Measurements from ENCODE around the gene PACS1.
"Not testable (repeated sequence)": the region's sequence is repeated elsewhere in the genome, so short reads cannot be mapped to it uniquely, and the experiment has no call there.

The PACS1 gene

DNA sequence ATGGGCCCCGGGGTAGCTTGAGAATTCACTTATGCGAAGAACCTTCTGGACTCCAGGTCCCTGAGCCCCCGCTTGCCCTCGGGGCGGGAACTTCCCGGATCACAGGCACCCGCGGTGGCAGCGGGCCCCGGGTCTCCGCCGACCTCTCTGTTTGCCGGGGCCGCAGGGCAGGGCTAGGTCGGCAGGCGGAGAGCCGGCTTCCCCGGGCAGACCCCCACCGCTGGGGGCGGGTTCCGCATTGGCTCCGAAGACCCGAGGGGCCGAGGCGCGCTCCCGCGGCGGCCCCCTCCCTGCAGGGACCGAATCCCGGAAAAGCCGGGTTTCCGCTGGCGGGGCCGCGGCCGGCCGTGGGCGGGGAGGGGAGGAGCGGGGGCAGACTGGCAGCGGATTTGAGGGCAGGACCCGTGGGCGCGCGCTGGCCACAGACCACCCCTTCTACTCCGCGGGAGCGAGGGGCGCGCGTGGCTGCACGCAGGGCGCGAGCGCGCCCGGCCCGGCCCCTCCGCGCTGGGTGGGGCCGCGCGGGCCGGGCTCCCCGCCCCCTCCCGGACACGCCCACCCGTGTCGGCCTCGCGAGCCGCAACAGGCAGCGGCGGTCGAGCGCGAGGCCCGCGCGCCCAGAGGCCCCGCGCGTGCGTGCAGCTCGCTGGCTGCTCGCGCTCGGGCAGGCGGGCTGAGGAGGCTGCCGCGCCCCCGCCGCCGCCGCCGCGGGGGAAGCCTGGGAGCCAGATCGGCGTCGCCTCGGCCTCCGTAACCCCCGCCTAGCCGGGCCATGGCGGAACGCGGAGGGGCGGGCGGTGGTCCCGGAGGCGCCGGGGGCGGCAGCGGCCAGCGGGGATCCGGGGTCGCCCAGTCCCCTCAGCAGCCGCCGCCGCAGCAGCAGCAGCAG is at the start of gene PACS1:
PACS1 (plus strand) TSS at position 558 of the 889 bp plus-strand sequence; CDS start at position 773, 215 bp downstream.
- peak; percentile 38 to 43 for DNase-seq

DNA sequence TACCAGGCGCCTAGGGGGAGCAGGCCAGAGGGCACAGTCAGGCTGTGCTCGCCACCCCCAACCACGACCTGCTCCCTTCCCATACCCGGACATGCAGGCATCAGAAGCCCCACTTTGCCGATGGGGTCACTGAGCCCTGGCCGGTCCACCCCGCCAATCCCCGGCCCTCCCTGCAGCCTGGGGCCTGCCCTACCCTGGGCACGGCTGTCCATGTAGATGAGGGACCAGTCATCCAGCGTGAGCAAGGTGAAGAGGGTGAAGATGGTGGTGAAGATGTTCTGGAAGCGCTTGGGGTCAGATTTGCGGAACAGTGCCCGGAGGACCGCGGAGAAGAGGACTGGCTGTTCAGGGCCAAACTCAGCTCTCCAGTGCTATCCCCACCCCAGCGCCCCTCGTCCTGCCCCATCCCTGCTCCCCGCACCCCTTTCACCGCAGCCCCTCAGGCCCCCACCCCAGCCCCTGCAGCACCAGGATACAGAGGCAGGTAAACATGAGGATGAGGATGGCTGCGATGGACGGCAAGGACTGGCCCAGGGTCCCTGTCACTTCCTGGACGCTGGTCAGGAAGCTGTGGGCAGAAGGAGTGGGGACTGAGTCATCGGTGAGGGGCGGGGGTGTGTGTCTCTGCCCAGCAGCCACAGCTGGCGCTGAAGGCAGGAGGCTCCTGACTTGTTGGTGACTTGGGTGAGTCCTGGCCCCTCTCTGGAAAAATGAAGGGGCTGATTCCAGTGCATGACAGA is 49.3 kb upstream of the PACS1 start:
- DNase-seq = no peak

DNA sequence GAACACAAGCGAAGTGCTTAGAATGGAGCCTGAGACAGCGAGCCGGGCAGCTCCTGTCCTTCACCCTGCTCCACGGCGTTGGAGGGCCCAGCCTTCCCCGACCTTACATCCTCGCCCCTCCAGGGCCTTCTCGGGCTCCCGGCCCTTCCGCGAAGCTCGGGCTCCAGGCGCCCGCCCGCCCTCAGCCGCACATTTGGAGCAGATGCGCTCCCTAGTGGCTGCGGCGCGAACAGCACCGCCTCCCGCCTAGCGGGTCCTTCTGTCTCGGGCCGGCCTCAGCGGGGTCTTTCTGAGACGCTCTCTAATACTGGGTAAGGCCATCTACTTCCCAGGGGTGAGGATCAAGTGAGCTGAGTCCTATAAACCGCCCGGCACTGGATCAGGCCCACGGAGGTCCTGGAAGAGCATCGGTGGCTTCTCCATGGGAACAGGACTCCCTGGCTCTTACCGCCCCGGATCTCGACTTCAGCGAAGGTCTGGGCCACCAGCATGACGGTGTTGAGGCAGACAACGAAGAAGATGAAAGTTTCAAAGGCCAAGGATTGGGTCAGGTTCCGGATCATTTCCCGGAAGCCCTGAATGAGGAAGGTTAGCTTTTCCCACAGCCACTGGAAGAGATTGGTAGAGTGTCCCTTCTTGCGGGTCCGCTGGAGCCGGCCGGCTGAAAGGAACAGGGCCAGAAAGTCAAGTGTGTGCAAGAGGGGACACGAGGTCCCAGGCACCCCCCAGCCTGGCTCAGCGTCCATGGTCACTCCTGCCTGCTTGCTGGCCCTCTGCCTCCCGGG is 47.5 kb upstream of the PACS1 start:
- peak; percentile 46 to 57 for DNase-seq

DNA sequence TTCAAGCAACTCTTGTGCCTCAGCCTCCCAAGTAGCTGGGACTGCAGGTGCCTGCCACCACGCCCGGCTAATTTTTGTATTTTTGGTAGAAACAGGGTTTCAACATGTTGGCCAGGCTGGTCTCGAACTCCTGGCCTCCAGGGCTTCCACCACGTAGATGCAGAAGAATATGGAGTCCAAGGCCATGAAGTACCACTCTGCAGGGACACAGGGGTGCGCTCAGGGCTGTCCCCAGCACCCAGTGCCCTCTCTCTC is 47.0 kb upstream of the PACS1 start:
- DNase-seq = not testable (repeated sequence)

DNA sequence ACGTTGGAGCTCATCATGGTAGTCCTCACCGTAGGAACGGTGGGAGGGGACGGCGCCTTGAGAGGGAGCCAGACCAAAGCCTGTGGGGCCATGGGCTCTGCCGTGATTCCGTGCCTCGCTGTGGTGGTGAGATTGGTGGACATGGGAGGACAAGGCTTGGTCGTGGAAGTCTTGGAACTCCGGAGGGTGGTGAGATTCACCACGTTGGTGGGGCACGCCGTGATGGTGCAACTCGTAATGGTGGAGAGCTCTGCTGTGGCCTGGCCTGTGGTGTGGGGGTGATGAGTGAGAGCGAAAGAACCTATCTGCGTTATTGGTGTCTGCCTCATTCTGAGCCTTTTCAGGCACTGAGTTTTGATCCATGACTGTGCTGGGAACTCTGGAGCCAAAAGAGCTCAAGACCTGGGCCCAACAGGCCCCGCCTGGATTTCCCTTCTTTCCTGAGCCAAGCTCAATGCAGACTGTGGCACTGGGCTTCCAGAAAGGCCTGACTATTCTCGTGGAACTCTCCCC is 44.0 kb upstream of the PACS1 start, which contains the start of gene CATSPER1:
CATSPER1 (minus strand) TSS at position 463 of the 513 bp plus-strand sequence; CDS start at position 363, 100 bp downstream.
- no peak for DNase-seq

DNA sequence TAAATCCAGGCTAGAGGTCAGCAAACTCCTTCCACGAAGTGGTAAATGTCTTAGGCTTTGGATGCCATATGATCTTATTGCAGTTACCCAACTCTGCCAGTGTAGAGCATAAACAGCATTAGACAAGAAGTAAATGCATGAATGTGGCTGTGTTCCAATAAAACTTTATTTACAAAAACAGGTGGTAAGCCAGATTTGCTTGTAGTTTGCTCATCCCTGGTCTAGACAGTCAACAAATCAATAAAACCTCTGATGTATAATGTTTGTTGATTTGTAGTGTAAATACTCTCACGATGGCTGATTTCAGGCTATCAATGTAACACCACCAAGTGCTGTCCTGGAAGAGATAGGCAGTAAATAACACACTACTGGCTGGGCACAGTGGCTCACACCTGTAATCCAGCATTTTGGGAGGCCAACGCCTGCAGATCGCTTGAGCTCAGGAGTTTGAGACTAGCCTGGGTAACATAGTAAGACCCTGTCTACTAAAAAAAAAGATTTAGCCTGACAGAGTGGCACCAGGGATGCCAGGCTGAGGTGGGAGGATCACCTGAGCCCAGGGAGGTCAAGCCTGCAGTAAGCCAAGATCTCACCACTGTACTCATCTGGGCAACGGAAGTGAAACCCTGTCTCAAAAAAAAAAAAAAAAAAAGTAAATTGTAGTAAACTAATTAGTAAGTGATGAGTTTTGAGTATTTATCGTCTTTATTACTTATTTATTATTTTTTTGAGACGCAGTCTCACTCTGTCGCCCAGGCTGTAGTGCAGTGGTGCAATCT is 36.9 kb upstream of the PACS1 start:
- DNase-seq = no peak

DNA sequence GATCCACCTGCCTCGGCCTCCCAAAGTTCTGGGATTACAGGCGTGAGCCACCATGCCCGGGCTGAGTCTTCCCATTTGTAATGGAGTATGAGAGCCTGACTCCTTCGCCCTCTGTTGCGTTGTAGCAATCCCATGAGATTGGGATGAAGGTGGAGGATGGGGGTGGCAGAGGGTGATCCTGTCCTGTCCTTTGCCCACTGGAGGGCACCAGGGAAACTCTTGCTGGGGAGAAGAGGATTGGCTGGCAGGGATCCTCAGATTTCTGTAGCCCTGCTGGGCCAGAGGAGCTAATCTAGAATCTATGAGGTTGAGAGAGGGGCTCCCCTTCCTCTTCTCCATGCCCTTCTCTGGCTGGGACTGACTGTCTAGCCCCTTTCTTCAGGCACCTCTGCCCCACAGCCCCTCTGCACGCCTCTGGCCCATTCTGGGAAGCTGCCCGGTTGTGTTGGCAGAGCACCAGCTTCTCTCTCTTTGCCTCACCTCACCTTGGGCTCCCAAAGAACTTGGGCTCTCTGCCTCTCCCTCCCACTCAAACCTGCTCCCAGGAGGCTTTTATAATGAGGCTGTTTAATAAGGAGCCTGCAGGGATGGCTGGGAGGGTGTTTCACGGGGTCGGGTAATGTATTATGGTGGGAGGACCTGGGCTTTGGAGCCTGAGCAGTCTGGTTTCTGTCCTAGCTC is 34.3 kb upstream of the PACS1 start:
- DNase-seq = no peak

DNA sequence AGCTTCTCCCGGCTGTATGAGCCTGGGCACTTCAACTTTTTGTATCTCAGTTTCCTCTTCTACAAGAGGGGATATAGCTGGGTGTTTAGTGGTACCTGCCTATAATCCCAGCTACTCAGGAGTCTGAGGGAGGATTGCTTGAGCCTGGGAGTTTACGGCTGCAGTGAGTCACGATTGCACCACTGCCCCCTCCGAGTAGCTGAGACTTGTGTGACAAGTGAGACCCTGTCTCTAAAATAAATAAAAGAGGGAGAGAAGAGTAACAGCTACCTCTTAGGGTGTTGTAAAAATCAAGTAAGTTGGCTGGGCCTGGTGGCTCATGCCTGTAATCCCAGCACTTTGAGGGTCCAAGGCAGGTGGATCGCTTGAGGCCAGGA is 33.8 kb upstream of the PACS1 start:
- no peak for DNase-seq

DNA sequence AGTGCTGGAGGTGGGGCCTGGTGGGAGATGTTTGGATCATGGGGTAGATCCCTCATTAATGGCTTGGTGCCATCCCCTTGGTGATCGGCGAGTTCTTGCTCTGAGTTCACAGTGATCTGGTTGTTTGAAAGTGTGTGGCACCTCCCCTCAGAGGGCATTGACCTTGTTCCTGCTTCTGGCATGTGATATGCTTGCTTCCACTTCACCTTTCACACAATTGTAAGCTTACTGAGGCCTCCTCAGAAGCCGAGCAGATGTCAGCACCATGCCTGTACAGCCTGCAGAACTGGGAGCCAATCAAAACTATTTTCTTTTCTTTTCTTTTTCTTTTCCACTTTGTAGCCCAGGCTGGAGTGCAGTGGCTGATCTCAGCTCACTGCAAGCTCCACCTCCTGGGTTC is 32.7 kb upstream of the PACS1 start:
- no peak for DNase-seq

DNA sequence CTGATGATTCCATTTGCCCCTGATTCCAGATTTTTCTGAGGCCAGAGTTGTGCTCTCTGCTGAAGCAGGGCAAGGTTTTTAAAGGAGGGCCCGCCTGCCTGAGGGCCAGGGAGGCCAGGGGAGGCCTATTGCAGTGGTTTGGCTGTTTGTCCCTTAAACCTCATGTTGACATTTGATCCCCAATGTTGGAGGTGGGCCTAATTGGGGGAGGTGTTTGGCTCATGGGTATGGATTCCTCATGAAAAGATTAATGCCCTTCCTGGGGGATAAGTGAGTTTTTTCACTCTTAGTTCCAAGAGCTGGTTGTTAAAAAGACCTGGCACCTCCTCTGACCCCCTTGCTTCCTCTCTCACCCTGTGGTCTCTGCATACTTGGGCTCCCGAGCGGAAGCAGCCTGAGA is 30.3 kb upstream of the PACS1 start:
- no peak for DNase-seq

DNA sequence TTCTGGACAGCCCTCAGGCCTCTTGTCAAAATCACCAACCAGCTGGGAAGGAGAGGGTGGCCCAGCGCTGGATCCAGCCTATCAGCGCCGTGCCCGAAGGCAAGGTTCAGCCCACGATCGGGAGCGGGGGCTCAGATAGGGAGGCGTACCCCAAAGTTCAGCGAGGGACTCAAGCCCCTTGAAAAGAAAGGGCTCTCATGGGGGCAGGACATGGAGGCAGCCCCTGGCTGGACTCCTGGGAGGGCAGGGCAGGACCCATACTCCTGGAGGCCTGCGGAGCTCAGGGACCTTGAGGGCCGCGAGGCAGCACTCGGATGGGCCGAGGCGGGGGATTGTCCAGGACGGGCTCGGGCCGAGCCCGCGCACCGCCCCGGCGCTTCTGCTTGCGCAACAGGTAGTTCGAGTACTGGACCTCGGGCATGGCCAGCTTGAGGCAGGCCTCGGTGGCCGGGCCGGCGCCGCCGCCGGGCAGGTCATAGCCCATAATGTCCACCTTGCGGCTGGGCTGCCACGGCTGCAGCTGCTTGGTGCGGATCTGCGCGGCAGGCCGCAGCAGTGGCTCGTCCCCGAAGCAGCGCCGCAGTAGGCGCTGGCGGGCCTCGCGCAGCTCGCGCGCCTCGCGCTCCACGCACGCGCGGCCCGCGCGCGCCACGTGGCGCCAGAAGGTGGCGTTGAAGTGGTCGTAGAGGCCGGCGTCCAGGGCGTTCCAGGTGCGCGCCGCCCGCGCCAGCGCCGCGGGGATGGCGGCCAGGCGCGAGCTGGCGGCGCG is 27.7 kb upstream of the PACS1 start:
- no peak for DNase-seq

DNA sequence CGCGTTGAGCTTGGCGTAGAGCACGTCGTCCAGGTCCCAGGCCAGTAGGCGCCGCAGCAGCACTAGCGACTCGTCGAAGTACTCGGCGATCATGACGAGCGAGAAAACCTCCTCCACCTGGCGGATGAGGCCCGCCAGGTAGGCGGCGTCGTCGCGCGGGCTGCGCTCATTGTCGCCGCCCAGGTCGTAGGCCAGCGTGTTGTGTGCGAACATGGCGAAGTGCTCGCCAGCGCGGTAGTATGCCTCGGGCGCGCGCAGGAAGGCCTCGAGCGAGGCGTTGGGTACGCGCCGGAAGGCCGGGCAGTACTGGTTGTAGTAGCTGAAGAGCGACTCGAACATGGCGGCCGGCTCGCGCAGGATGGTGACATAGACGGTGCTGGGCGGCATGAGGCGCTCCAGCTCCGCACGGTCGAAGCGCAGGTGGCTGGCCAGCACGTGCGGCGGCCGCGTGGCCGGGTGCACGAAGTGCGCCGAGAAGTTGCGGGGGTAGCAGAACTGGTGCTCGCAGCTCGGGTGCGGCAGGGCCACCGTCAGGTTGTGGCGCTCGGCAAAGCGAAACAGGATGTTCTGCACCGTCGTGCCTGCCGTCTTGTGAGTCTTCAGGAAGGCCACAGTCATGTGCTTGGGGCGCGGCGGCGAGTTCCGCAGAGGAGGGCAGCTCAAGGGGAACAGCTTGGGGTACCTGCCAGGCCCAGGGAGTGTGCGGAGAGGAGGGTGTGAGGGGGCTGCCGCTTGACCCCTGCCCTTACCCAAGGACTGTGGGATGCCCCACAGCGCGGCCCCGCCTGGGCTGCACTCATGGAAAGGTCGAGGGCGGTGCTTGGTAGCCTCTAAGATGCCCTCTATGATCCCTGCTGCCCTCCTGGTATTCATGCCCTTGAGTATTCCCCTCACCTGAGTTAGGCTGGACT is 26.8 kb upstream of the PACS1 start:
- no peak for DNase-seq

DNA sequence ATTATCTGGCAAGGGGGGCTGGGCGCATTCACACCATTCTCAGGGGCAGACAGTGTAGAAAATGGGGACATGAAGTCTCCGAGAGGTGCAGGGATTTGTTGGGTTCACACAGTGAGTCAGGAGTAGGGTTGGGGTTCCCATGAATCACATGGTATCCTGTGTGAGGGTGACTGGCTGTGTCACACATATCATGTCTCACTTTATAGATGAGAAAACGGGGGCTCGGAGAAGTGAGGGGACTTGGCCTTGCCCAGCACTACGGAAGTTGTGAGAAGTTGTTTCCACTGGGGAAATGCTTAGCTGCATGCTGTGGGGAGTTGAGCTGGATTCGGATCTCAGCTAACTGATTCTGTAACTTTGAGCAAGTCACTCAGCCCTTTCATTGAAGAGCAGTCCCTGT is 25.3 kb upstream of the PACS1 start:
- DNase-seq = no peak

DNA sequence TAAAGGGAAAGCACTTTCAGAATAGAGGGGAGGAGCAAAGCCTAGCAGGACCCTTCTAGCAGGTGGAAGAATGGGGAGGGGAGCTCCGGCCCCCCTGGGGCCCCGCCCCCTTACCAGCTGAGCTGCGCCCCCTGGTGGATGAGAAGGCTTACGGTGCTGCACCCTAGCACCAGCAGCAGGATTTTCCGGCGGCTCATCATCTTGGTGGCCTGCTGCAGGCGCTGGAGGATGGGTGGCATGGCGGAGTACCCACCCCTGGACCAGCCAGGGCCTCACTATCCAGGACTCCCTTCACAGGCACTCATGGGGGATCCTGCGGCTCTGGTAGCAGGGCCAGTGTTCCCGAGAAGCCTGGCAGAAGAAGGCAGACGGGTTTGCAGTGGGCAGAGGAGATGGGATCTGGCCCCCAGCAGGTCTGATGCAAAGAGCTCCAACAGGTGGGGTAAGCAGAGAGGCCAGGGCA is 24.9 kb upstream of the PACS1 start:
- peak; percentile 74 to 83 for DNase-seq

DNA sequence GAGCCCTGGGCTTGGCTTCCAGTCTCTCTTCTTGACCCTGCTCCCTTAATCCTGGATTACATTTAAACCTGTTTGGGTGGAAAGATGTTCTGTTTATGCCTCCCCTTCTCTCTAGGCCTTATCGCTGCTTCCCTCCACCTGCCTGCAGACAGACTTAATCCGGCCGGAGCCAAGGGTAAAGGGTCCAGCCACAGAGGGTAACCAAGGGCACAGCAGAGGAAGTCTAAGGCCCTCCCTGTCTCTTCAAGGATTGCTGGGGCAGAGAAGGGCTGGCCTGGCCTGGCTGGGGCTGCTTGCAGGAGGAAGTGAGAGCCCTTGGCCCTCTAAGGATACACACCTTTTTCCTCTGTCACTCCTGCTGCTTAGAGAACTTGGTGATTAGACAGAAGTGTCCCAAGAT is 23.2 kb upstream of the PACS1 start:
- no peak for DNase-seq

DNA sequence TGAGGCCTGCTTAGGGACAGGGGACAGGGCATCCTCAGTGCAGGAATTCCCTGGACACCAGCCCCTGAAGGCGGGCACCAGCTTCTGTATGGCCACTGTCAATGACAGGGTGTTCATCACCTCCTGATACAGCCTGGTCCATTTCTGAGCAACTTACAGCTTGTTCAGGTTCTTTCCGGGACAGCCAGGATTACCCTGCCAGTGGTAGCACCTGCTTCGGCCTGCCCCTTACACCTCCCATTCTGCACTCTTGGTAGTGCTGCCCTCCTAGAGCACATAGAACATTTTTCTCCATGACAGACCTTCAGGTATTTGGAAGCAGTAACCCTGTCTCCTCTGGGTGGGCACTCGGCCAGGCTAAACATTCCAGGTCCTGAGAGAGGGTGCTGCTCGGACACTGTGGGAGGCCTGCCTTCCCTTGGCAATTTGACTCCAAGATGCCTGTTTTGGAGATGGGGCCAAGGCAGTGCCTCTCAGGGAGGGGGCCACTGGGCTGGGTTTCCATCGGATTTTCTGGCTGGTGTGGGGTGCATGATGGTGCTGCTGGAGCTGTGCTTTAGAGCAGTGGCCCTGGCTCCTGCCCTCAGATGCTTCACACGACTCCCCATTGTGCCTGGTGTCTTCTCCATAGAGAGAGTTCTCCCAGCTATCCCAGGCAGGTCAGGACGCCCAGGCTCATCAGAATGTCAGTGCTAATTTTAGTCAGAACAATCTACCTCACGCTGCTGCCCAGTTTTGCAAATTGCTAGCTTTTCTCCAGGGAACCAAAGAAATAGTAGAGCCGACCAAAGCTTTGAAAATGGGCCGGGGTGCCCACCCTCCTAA is 22.3 kb upstream of the PACS1 start:
- no peak for DNase-seq

DNA sequence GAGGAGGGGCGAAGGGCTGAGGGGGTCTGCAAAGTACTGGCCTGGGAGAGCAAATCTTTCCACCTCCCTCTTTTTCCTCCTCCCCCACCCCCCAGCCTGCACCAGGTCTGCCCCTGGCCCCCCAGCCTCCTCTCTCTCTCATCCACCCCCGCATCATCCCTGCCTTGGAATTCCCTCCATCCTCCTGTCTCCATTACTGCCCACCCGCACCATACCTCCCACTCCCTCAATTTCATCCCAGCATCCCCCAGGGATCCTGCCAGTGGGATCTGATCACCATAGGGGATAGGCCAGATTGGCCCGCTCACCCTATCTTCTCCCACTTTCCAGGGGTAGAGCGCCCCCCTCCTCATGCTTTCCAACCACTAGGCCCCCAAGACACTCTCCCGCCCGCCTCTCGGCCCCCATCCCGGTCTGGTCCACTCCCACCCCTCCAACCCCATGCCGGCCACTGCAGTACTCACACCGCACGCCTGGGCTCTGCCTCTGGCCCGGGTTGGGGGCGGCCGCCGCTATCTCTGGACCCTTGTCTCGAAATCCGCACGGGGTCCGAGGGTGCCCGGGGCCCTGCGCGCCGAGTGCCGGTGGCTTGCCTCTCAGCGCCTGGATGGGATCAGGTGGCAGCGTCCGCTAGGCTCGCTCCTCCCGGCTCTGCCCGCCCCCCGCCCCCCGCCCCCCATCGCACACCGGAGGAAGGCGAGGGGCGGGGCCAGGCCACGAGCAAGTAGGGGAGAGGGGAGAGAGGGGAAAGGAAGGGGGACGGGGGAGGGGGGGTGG is 21.3 kb upstream of the PACS1 start, which contains the start of gene GAL3ST3:
GAL3ST3 (minus strand) TSS at position 615 of the 777 bp plus-strand sequence. CDS start 3,746 bp downstream, outside the sequence.
- DNase-seq = no peak

Measured in NCI-H2081 (cell line).